ENCODE results near the gene DPP6. TPM values are rescaled to one million over a fixed set of nuclear protein-coding genes. Genes with fewer than 3 reads are reported as not detected.
"Not testable (repeated sequence)": the region's sequence is repeated elsewhere in the genome, so short reads cannot be mapped to it uniquely, and the experiment has no call there.

Gene DPP6
- total RNA-seq, 1 donor from 2014 or later, result 0.39 TPM

GRCh38 chr7:154071833-154072232 is 19.6 kb downstream of the DPP6 start:
- not testable (repeated sequence) for H3K9ac ChIP-seq; H3K36me3 ChIP-seq; H3K9me3 ChIP-seq (ENCODE audit: low read depth); H2AFZ ChIP-seq (replicated peaks); H3K27ac Mint-ChIP-seq; H3K4me3 Mint-ChIP-seq; H3K4me3 ChIP-seq; H3K27me3 ChIP-seq; H3K4me1 ChIP-seq; H3K27me3 Mint-ChIP-seq (ENCODE audit: insufficient read depth, low read depth); H3K9me3 Mint-ChIP-seq; H4K20me1 ChIP-seq (ENCODE audit: low read depth); H3K79me2 ChIP-seq (ENCODE audit: low read depth); H3K27ac ChIP-seq; H3F3A ChIP-seq (ENCODE audit: low read depth); H3K36me3 Mint-ChIP-seq
- peak overlapping the region; percentile 5 for H3K4me2 ChIP-seq
- peak; percentile 70 for TF ChIP-seq CTCF (IDR thresholded peaks at IDR 0.05)
- peak; percentile 59 for DNase-seq (ENCODE audit: low spot score)
- peaks cover 13% of the 10 kb centered on the region for H3K4me1 Mint-ChIP-seq

DNA sequence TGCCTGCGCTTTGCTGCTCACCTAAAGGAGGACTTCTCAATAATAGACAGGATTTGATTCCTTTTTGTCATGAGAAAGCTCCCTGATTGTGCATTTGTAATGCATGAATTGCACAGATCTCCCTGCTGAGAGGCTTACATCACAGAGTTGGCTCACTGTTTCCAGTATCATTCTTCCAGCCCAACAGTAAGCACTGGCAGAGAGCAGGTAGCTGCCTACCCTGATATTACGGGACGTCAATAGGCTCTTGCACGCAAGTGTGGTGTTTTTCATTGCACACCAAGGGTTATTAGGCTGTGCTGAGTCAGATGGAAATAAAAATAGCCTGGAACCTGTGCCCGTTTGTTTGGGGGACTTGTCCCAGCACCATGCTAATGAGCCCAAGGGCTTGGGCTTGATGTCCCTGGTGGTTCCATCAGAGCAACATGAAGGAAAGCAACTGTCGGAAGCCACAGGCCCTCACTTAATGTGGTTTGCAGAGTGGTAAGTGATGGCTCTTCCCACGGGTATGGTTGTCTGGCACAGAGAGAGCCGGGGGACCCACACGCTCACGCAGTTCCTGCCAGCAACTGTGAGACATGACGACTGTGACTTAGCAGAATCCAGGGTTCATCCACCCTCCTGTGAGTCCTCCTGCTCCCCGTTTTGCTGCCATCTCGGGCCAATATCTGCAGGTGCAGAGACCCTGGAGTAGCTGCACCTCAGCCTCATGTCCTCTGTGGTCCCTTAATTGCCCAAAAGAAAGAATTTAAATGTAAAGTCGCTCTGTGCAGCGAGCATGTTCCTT is 20.4 kb downstream of the DPP6 start:
- peak overlapping the region; percentile 5 for H3K4me2 ChIP-seq
- H3K79me2 ChIP-seq (ENCODE audit: low read depth); H3K9me3 Mint-ChIP-seq; H3K27ac ChIP-seq; H3K27ac Mint-ChIP-seq; DNase-seq (ENCODE audit: low spot score); H3K9me3 ChIP-seq (ENCODE audit: low read depth); H3K27me3 ChIP-seq; H3K36me3 ChIP-seq; H2AFZ ChIP-seq (replicated peaks); H3K4me1 ChIP-seq; H3F3A ChIP-seq (ENCODE audit: low read depth); H3K9ac ChIP-seq; H3K27me3 Mint-ChIP-seq (ENCODE audit: insufficient read depth, low read depth); H3K36me3 Mint-ChIP-seq; H3K4me3 Mint-ChIP-seq; H4K20me1 ChIP-seq (ENCODE audit: low read depth); H3K4me3 ChIP-seq: not testable (repeated sequence)
- peaks cover 13% of the 10 kb centered on the region for H3K4me1 Mint-ChIP-seq

- H3K4me3 Mint-ChIP-seq; H3K9ac ChIP-seq; H3K36me3 Mint-ChIP-seq; H3K4me1 Mint-ChIP-seq; H3K36me3 ChIP-seq; H3K9me3 ChIP-seq (ENCODE audit: low read depth); H3K27ac ChIP-seq; H4K20me1 ChIP-seq (ENCODE audit: low read depth); DNase-seq (ENCODE audit: low spot score); H3K9me3 Mint-ChIP-seq; H3K4me1 ChIP-seq; H3K27me3 Mint-ChIP-seq (ENCODE audit: insufficient read depth, low read depth); H3K4me2 ChIP-seq; H3K4me3 ChIP-seq; H2AFZ ChIP-seq (replicated peaks); H3K27me3 ChIP-seq; H3K79me2 ChIP-seq (ENCODE audit: low read depth); H3F3A ChIP-seq (ENCODE audit: low read depth); H3K27ac Mint-ChIP-seq: not testable (repeated sequence)
Measured at GRCh38 chr7:154078523-154078922, 26.3 kb downstream of the DPP6 start.

DNA sequence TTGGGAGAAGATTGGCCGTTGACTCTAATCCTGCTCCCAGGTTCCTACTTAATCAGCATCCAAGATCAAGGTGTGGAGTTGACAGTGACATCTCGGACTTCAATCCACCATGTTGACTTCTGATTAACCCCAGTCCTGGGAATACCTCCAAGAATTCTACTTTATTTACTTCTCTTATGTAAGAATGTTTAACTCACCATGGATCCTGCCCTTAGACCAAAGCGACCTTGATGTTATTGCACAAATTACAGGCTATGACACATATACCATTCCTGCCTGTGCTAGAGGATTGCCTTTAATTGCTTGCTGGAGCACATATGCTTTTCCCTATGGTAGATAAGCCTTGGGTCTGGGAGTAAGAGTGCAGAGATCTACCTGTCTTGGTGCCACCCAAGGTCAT is 28.1 kb downstream of the DPP6 start:
- H3K27me3 ChIP-seq; H3K9me3 Mint-ChIP-seq; H3K4me3 Mint-ChIP-seq; H3K79me2 ChIP-seq (ENCODE audit: low read depth); H3K36me3 ChIP-seq; H4K20me1 ChIP-seq (ENCODE audit: low read depth); H3K4me2 ChIP-seq; H3K27ac ChIP-seq; H3K4me1 Mint-ChIP-seq; H3K36me3 Mint-ChIP-seq; H3K27ac Mint-ChIP-seq; H3K4me3 ChIP-seq; H3K27me3 Mint-ChIP-seq (ENCODE audit: insufficient read depth, low read depth); H3K4me1 ChIP-seq; DNase-seq (ENCODE audit: low spot score); H3F3A ChIP-seq (ENCODE audit: low read depth); H3K9ac ChIP-seq; H3K9me3 ChIP-seq (ENCODE audit: low read depth); H2AFZ ChIP-seq (replicated peaks): not testable (repeated sequence)

GRCh38 chr7:154087037-154087725 is 35.0 kb downstream of the DPP6 start:
- H3K36me3 ChIP-seq; H3K27ac Mint-ChIP-seq; H3K79me2 ChIP-seq (ENCODE audit: low read depth); H3K4me2 ChIP-seq; H3F3A ChIP-seq (ENCODE audit: low read depth); H4K20me1 ChIP-seq (ENCODE audit: low read depth); H3K36me3 Mint-ChIP-seq; H3K9ac ChIP-seq; H3K9me3 Mint-ChIP-seq; H3K4me1 Mint-ChIP-seq; DNase-seq (ENCODE audit: low spot score); H3K27me3 Mint-ChIP-seq (ENCODE audit: insufficient read depth, low read depth); H3K4me1 ChIP-seq; H3K27ac ChIP-seq; H3K9me3 ChIP-seq (ENCODE audit: low read depth); H3K27me3 ChIP-seq; H3K4me3 ChIP-seq; H3K4me3 Mint-ChIP-seq; H2AFZ ChIP-seq (replicated peaks): not testable (repeated sequence)

- H3K9me3 ChIP-seq (ENCODE audit: low read depth); H3K9me3 Mint-ChIP-seq; H3K4me2 ChIP-seq; H3K9ac ChIP-seq; DNase-seq (ENCODE audit: low spot score); H3F3A ChIP-seq (ENCODE audit: low read depth); H3K27me3 Mint-ChIP-seq (ENCODE audit: insufficient read depth, low read depth); H3K36me3 ChIP-seq; H3K36me3 Mint-ChIP-seq; H3K27ac Mint-ChIP-seq; H3K27ac ChIP-seq; H3K4me3 Mint-ChIP-seq; H3K27me3 ChIP-seq; H3K4me1 Mint-ChIP-seq; H2AFZ ChIP-seq (replicated peaks); H3K79me2 ChIP-seq (ENCODE audit: low read depth); H3K4me3 ChIP-seq; H3K4me1 ChIP-seq; H4K20me1 ChIP-seq (ENCODE audit: low read depth): not testable (repeated sequence)
Measured at GRCh38 chr7:154092093-154092492, 39.9 kb downstream of the DPP6 start.

Data from neural progenitor cell (in vitro differentiated cells).